Measurements from ENCODE around the gene ADAMTSL5. TPM values are rescaled to one million over a fixed set of nuclear protein-coding genes. Genes with fewer than 3 reads are reported as not detected.

The ADAMTSL5 gene
- total RNA-seq, 1 donor, result 1.1 TPM

DNA sequence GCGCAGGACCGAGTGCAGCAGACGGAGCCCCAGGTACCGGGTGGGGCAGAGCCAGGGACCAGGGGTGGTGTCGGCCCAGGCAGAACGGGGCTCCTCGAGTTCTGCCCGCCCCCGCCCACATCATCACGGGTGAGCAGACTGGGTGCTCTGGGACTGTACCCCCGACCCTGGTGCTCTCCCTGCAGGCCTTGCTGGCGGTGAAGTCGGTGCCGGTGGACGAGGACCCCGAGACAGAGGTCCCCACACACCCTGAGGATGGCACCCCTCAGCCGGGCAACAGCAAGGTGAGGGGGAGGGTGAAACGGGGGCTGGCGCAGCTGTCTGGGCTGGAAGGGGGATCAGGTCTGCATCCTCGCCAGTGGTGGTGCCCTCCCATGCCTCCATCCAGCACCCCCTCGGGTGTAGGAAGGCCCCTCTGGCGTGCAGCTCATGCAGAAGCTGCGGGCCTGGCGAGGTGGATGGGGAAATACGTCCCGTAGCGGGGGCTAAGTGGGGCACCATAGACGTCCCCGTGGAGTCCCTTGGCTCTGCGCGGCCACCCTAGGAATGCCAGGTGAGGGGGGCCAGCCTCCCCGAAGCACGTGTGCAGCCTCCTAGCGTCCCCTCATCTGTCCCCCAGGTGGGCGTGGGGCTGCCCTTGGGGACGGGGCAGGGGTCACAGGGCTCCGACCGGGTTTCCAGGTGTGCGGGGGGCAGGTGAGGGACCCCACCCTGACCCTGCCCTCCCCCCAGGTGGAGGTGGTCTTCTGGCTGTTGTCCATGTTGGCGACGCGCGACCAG is 56.5 kb downstream of the ADAMTSL5 start:
- H3K27me3 ChIP-seq (ENCODE audit: insufficient read depth, low read length), result peaks cover 55% of the 10 kb centered on the region
- no peak overlapping the region for H2AFZ ChIP-seq (ENCODE audit: low read length)

DNA sequence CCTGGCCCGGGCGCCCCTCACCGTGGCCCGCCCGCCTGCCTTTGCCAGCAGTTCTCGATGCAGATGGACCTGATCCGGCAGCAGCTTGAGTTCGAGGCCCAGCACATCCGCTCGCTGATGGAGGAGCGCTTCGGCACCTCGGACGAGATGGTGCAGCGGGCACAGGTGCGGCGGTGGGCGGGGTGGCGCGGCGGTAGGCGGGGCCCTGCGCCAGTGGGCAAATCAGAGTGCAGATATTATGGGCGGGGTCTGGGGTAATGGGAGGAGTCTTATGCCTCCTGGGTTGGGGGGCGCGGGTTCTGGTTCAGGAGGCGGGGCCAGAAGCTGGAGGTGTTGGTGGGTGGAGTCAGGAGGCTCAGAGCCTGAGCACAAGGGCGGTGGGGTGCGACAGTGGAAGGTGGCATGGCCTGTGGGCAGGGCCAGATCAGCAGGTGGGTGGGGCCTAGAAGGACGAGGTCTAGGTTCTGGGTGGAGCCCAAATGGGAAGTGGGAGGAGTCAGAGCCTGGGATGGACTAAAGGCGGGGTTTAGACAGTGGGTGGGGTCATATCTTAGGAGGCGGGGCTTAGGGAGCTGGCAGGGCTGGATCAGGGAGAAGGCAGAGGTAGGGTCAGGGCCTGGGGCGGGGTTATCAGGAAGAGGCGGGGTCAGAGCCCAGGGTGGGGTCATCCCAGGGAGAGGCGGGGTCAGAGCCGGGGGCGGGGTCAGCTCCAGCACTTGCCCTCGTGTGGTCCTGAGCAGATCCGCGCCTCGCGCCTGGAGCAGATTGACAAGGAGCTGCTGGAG is 57.3 kb downstream of the ADAMTSL5 start:
- H4K20me1 ChIP-seq (ENCODE audit: insufficient read depth, low read length), result peaks cover 25% of the 10 kb centered on the region
- DNase-seq (ENCODE audit: insufficient read length, low spot score, missing footprints), result peak; percentile 98
- no peaks in the 10 kb centered on the region for H3K36me3 ChIP-seq (ENCODE audit: insufficient read depth, low read length)
- H3K9me3 ChIP-seq (ENCODE audit: low read depth, low read length), result no peaks in the 10 kb centered on the region
- peaks cover 63% of the 10 kb centered on the region for H3K27me3 ChIP-seq (ENCODE audit: insufficient read depth, low read length)
- no peak overlapping the region for H2AFZ ChIP-seq (ENCODE audit: low read length)
- TF ChIP-seq, protein P1, sequence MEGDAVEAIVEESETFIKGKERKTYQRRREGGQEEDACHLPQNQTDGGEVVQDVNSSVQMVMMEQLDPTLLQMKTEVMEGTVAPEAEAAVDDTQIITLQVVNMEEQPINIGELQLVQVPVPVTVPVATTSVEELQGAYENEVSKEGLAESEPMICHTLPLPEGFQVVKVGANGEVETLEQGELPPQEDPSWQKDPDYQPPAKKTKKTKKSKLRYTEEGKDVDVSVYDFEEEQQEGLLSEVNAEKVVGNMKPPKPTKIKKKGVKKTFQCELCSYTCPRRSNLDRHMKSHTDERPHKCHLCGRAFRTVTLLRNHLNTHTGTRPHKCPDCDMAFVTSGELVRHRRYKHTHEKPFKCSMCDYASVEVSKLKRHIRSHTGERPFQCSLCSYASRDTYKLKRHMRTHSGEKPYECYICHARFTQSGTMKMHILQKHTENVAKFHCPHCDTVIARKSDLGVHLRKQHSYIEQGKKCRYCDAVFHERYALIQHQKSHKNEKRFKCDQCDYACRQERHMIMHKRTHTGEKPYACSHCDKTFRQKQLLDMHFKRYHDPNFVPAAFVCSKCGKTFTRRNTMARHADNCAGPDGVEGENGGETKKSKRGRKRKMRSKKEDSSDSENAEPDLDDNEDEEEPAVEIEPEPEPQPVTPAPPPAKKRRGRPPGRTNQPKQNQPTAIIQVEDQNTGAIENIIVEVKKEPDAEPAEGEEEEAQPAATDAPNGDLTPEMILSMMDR (IDR thresholded peaks at IDR 0.05; ENCODE audit: extremely low read depth, low read depth, low read length), result no peak
- no peak overlapping the region for H3K27ac ChIP-seq (ENCODE audit: low read depth, low read length)
- no peak overlapping the region for H3K4me2 ChIP-seq (ENCODE audit: insufficient read depth, low read length)
- H3K4me1 ChIP-seq (ENCODE audit: insufficient read depth, low read length), result no peaks in the 10 kb centered on the region
- no peak overlapping the region for H3K4me3 ChIP-seq (ENCODE audit: insufficient read depth, low read length)
- no peaks in the 10 kb centered on the region for H3K79me2 ChIP-seq (ENCODE audit: insufficient read depth, low read length)

More for the DNA sequence above, 56.5 kb downstream of the ADAMTSL5 start:
- H3K9me3 ChIP-seq (ENCODE audit: low read depth, low read length), result no peaks in the 10 kb centered on the region
- H3K4me2 ChIP-seq (ENCODE audit: insufficient read depth, low read length), result no peak overlapping the region
- H3K79me2 ChIP-seq (ENCODE audit: insufficient read depth, low read length), result no peaks in the 10 kb centered on the region
- peaks cover 21% of the 10 kb centered on the region for H4K20me1 ChIP-seq (ENCODE audit: insufficient read depth, low read length)
- DNase-seq (ENCODE audit: insufficient read length, low spot score, missing footprints), result no peak
- no peak overlapping the region for H3K27ac ChIP-seq (ENCODE audit: low read depth, low read length)
- no peaks in the 10 kb centered on the region for H3K36me3 ChIP-seq (ENCODE audit: insufficient read depth, low read length)
- H3K4me1 ChIP-seq (ENCODE audit: insufficient read depth, low read length), result no peaks in the 10 kb centered on the region
- H3K4me3 ChIP-seq (ENCODE audit: insufficient read depth, low read length), result no peak overlapping the region
- TF ChIP-seq, protein P1 (IDR thresholded peaks at IDR 0.05; ENCODE audit: extremely low read depth, low read depth, low read length), result no peak

Other genes with a start within 250 kb of the ADAMTSL5 start
- 300 and 380 TPM in 2 replicates for gene CIRBP, start 243.7 kb downstream of the ADAMTSL5 start, total RNA-seq
- 21.8 and 25.0 TPM in 2 replicates for gene FAM174C, start 237.5 kb downstream of the ADAMTSL5 start, total RNA-seq
- not detected in 2 replicates for gene EFNA2, start 227.1 kb downstream of the ADAMTSL5 start, total RNA-seq
- 40.4 and 46.0 TPM in 2 replicates for gene NDUFS7, start 129.1 kb downstream of the ADAMTSL5 start, total RNA-seq
- gene GAMT, start 111.5 kb downstream of the ADAMTSL5 start, total RNA-seq, result 25.0 and 29.2 TPM in 2 replicates
- gene DAZAP1, start 105.4 kb downstream of the ADAMTSL5 start, total RNA-seq, result 40.9 and 44.5 TPM in 2 replicates
- gene RPS15, start 74.6 kb downstream of the ADAMTSL5 start, total RNA-seq, result 304 and 318 TPM in 2 replicates
- 0.29 and 0.36 TPM in 2 replicates for gene APC2, start 62.9 kb downstream of the ADAMTSL5 start, total RNA-seq
- 28.9 and 30.0 TPM in 2 replicates for gene C19orf25, start 33.8 kb downstream of the ADAMTSL5 start, total RNA-seq
- gene PCSK4, start 22.7 kb downstream of the ADAMTSL5 start, total RNA-seq, result 1.4 and 2.4 TPM in 2 replicates
- gene REEP6, start 21.8 kb downstream of the ADAMTSL5 start, total RNA-seq, result 1.2 and 1.8 TPM in 2 replicates
- under 0.01 TPM in 1 of 2 replicates, not detected in the other for gene PLK5, start 11.1 kb upstream of the ADAMTSL5 start, total RNA-seq
- gene MEX3D, start 55.3 kb upstream of the ADAMTSL5 start, total RNA-seq, result 38.0 and 47.0 TPM in 2 replicates
- gene MBD3, start 79.8 kb upstream of the ADAMTSL5 start, total RNA-seq, result 76.9 and 78.5 TPM in 2 replicates
- 37.4 and 39.4 TPM in 2 replicates for gene UQCR11, start 92.4 kb upstream of the ADAMTSL5 start, total RNA-seq
- gene TCF3, start 139.6 kb upstream of the ADAMTSL5 start, total RNA-seq, result 46.6 and 55.0 TPM in 2 replicates
- gene ONECUT3, start 240.5 kb upstream of the ADAMTSL5 start, total RNA-seq, result not detected in 2 replicates